HG02642 (cell line): Measurements from ENCODE around the gene STYXL2.

Experiments used
- ATAC-seq: cut with Tn5 transposase; IDR thresholded peaks from one replicate; pipeline ENCODE4 v1.9.1; 2021; ENCODE audit warnings: mild to moderate bottlenecking; ENCODE audit not compliant: unreplicated experiment, poor library complexity

STYXL2 gene

GRCh38 chr1:167077128-167077867, 16.6 kb upstream of the STYXL2 start:
- no peak for ATAC-seq

GRCh38 chr1:167077868-167078210, 16.0 kb upstream of the STYXL2 start:
- ATAC-seq: no peak

GRCh38 chr1:167081594-167082156, 12.2 kb upstream of the STYXL2 start:
- ATAC-seq: no peak

GRCh38 chr1:167082511-167083027, 11.3 kb upstream of the STYXL2 start:
- ATAC-seq: no peak

- ATAC-seq: no peak
Measured at GRCh38 chr1:167083066-167083665, 10.7 kb upstream of the STYXL2 start.

- no peak for ATAC-seq
Measured at GRCh38 chr1:167083871-167084270, 10.0 kb upstream of the STYXL2 start.

GRCh38 chr1:167084757-167085156, 9.1 kb upstream of the STYXL2 start:
- ATAC-seq: no peak

GRCh38 chr1:167086033-167086432, 7.8 kb upstream of the STYXL2 start:
- ATAC-seq: no peak

GRCh38 chr1:167086768-167087167, 7.1 kb upstream of the STYXL2 start:
- no peak for ATAC-seq

GRCh38 chr1:167088746-167089417, 5.0 kb upstream of the STYXL2 start:
- ATAC-seq: no peak

- no peak for ATAC-seq
Measured at GRCh38 chr1:167089939-167090313, 3.9 kb upstream of the STYXL2 start.

- no peak for ATAC-seq
Measured at GRCh38 chr1:167090314-167090942, 3.4 kb upstream of the STYXL2 start, which contains the start of gene GPA33. GPA33 (minus strand) TSS chr1:167090377; CDS start chr1:167090287, 90 bp downstream.

GRCh38 chr1:167092653-167093052, 1.2 kb upstream of the STYXL2 start:
- no peak for ATAC-seq

- no peak for ATAC-seq
Measured at GRCh38 chr1:167094690-167095089, 815 bp downstream of the STYXL2 start.

GRCh38 chr1:167095368-167095767, 1.5 kb downstream of the STYXL2 start:
- no peak for ATAC-seq

GRCh38 chr1:167099851-167100250, 6.0 kb downstream of the STYXL2 start:
- no peak for ATAC-seq

GRCh38 chr1:167100730-167101129, 6.9 kb downstream of the STYXL2 start:
- no peak for ATAC-seq

GRCh38 chr1:167101754-167102153, 7.9 kb downstream of the STYXL2 start:
- ATAC-seq: no peak

- ATAC-seq: no peak
Measured at GRCh38 chr1:167102906-167103573, 9.2 kb downstream of the STYXL2 start.

GRCh38 chr1:167104256-167104633, 10.4 kb downstream of the STYXL2 start:
- ATAC-seq: no peak
